GM12872 (cell line): Measurements from ENCODE around the gene COL6A6.

Experiments used
- TF ChIP-seq, protein P1 (sequence below): IDR thresholded peaks from 3 replicates; pipeline ENCODE4 v1.5.1; 2011; ENCODE audit warnings: low read depth, mild to moderate bottlenecking, low read length, moderate library complexity; ENCODE audit not compliant: insufficient read depth

Gene COL6A6, protein sequence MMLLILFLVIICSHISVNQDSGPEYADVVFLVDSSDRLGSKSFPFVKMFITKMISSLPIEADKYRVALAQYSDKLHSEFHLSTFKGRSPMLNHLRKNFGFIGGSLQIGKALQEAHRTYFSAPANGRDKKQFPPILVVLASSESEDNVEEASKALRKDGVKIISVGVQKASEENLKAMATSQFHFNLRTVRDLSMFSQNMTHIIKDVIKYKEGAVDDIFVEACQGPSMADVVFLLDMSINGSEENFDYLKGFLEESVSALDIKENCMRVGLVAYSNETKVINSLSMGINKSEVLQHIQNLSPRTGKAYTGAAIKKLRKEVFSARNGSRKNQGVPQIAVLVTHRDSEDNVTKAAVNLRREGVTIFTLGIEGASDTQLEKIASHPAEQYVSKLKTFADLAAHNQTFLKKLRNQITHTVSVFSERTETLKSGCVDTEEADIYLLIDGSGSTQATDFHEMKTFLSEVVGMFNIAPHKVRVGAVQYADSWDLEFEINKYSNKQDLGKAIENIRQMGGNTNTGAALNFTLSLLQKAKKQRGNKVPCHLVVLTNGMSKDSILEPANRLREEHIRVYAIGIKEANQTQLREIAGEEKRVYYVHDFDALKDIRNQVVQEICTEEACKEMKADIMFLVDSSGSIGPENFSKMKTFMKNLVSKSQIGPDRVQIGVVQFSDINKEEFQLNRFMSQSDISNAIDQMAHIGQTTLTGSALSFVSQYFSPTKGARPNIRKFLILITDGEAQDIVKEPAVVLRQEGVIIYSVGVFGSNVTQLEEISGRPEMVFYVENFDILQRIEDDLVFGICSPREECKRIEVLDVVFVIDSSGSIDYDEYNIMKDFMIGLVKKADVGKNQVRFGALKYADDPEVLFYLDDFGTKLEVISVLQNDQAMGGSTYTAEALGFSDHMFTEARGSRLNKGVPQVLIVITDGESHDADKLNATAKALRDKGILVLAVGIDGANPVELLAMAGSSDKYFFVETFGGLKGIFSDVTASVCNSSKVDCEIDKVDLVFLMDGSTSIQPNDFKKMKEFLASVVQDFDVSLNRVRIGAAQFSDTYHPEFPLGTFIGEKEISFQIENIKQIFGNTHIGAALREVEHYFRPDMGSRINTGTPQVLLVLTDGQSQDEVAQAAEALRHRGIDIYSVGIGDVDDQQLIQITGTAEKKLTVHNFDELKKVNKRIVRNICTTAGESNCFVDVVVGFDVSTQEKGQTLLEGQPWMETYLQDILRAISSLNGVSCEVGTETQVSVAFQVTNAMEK (N-terminal part only)

DNA sequence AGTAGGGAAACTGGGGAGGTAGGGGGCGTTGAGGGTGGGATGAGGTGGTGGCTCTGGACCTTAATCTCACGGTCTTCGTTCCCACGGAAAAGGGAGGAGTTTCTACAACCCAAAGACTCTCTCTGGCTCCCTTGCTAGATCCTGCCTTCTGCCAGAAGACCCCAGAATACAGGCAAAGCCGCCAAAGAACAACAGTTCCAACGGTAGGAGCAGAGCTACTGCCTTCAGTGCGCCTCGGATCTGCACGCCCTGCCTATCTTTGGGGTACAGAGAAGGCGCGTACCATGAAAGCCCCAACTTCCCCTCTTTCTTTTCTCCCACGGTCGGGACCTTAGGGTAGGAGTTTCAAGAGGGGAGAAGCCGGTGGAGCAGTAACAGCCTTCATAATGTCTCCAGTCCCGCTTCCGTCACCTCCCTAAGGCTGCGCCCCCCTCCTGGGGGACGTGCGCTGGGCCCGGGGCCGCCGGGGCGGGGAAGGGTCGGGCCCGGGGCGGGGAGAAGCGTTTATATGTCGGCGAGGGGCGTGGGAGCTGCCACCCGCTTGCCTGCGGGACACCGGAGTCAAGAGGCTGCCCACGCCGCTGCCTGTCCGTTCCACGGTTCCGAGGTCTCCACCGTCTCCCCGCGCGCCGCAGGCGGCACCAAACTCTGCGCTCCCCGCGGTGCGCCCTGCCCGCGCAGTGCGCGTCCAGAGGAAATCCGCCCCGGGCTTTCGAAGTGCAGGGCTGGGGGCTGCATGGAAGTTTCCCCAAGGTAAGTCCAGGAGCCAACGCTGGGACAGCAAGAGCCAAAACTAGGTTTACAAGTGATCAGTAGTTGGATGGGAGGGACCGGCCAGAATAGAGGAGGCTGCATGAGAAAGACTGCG, at the start of gene COL6A6:
COL6A6 (plus strand) TSS at position 533 of the 868 bp plus-strand sequence. CDS start 43,188 bp downstream, outside the sequence.
- TF ChIP-seq, protein P1, sequence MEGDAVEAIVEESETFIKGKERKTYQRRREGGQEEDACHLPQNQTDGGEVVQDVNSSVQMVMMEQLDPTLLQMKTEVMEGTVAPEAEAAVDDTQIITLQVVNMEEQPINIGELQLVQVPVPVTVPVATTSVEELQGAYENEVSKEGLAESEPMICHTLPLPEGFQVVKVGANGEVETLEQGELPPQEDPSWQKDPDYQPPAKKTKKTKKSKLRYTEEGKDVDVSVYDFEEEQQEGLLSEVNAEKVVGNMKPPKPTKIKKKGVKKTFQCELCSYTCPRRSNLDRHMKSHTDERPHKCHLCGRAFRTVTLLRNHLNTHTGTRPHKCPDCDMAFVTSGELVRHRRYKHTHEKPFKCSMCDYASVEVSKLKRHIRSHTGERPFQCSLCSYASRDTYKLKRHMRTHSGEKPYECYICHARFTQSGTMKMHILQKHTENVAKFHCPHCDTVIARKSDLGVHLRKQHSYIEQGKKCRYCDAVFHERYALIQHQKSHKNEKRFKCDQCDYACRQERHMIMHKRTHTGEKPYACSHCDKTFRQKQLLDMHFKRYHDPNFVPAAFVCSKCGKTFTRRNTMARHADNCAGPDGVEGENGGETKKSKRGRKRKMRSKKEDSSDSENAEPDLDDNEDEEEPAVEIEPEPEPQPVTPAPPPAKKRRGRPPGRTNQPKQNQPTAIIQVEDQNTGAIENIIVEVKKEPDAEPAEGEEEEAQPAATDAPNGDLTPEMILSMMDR, result no peak

DNA sequence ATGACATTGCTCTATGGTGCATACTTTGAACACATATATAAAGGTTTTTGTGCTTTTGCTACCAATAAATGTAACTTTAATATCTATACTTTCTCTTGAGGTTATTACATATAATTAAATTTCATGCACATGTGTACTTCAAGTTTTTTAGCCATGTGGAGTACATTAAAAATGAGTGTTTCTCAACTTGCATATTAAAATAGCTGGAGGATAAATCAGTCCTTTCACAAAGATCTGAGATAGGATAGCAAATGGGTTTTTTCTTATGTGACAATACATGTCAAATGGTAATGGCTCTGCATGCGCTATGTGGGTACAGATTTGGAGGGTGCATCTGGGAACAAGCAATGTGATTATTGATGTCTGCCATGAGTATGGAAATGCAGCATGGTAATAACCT, 48.7 kb upstream of the COL6A6 start:
- TF ChIP-seq, protein P1, result no peak

DNA sequence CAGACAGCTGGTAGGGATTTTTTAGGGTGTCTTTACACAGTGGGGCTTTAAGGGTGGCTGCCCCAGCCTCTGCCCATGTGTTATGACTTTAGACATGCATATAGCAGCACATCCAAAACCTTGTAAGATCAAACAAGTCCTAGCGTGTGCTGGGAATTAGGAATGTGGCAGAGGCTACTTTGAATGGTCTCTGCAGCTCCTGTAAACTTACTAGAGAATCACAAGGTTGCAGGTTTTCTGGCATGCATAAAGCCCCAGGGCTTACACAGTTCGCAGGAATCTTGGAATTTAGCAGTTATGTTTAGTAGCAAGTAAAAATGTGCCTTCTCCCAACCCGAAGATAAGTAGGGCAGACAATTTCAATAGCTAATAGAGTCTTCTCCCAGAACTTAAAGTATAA, 46.9 kb upstream of the COL6A6 start:
- TF ChIP-seq, protein P1, result no peak

DNA sequence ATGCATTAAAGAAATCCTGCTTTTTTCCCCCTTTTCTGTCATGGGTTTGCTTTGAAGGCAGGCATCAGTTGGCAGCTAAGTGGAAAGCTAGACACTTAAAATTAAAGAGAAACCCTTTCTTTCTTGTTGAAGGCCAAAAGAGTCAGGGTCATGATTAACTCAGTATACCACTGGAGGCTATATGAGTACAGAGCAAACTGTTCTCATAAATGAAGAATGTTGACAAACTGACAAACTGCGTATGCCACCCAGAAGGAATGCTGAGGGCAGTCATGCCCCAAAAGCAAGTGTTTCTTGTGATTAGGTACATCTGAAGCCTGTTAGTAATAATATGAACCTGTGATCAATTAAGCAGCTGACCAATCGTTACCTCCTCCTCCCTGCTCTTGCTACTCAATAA, 43.6 kb upstream of the COL6A6 start:
- TF ChIP-seq, protein P1, result no peak

DNA sequence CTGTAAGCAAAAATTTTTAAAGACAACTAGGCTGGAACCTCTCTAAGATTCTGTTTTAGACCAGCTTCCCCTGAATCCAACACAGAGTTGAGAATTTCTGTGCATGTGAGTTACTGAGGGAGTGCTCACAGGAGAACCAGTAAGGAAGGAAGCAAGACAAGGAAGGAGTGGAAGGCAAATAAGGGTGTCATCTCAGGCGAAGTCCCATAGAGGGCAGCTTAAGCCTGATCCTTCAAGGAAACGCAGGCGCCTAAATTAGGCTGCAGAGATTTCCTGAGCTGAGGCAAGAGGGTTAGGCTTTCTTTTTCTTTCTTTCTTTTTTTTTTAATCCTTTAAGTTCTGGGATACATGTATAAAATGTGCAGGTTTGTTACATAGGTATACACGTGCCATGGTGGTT, 36.2 kb upstream of the COL6A6 start:
- TF ChIP-seq, protein P1, result peak; percentile 41; the same call in 2 of the 3 replicates

DNA sequence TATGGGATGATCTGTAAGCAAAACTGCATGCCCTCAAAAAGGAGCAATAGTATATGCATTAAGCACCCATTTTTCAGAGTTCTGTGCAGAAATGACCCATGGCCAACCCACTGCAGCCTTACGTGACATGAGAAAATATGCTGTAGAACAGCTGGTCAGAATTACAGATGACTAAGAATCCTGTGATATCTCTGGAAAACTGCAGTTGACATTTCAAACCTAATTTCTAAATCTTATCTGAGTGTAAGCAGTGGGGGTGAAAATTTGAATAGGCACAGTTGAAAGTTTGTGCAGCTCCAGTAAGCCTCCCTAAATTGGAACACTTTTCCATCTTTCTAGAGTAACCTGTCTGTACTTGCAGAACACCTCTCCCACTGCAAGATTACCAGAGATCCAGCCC, 28.7 kb upstream of the COL6A6 start:
- TF ChIP-seq, protein P1, result no peak
